Breast epithelium (tissue), 4 donors: ENCODE data around the gene FHIT. TPM values are rescaled to one million over a fixed set of nuclear protein-coding genes. Genes with fewer than 3 reads are reported as not detected.

ENCODE experiments used
- DNase-seq, 2 donors: peaks; one replicate each; pipeline ENCODE4 v3.0.0-alpha.2; 2019; ENCODE audit warnings: low spot score in 2 of 2
- H3K27ac ChIP-seq, 2 donors: fragments of 200-600 bp; sonication (generic) in 1 of 2; one replicate each; pipeline ENCODE4 v1.5.1; 2016 to 2019; ENCODE audit warnings: mild to moderate bottlenecking in 1 of 2
- H3K27me3 ChIP-seq, 2 donors: fragments of 200-600 bp; sonication (generic) in 1 of 2; one replicate each; pipeline versions ENCODE4 v1.5.1 to v1.6.0; 2017 to 2019; ENCODE audit warnings: control low read depth in 1 of 2, mild to moderate bottlenecking in 1 of 2
- H3K36me3 ChIP-seq: fragments of 200-600 bp; one replicate; pipeline ENCODE4 v1.5.1; 2019
- H3K4me1 ChIP-seq, 2 donors: fragments of 200-600 bp; sonication (generic); one replicate each; pipeline ENCODE4 v1.5.1; 2016 to 2019; ENCODE audit warnings: control low read depth in 1 of 2
- H3K4me3 ChIP-seq, 3 donors: fragments of 200-600 bp; sonication (generic); 1 replicate in 2 of 3; 2 replicates in 1 of 3; pipeline ENCODE4 v1.5.1; 2016 to 2019; ENCODE audit warnings: mild to moderate bottlenecking in 3 of 3, moderate library complexity in 2 of 3
- H3K9me3 ChIP-seq, 2 donors: fragments of 200-600 bp; sonication (generic) in 1 of 2; one replicate each; pipeline ENCODE4 v1.5.1; 2016 to 2019; ENCODE audit warnings: control low read depth in 1 of 2
- POLR2A ChIP-seq: fragments of 450-650 bp; IDR thresholded peaks from one replicate; pipeline ENCODE4 v1.6.1; 2016; ENCODE audit warnings: antibody characterized with exemption, mild to moderate bottlenecking, moderate library complexity
- POLR2AphosphoS5 ChIP-seq, 3 donors: sonication (generic); formaldehyde crosslinking; IDR thresholded peaks; one replicate each; pipeline ENCODE4 v1.6.1; 2017; ENCODE audit warnings: antibody characterized with exemption in 3 of 3
- intact Hi-C: fragments of 100-400 bp; cut with DNase I; formaldehyde crosslinking; loops from one replicate; pipeline ENCODE4 v1.15.1; 2023; ENCODE audit warnings: low total_unique reads
- total RNA-seq, 3 donors: library from RNA; depleted of rRNA; stranded (reverse); fragments of >200 nt; gene quantifications; one replicate each; pipeline ENCODE4 v1.1.0, GENCODE V29; 2016
- TF ChIP-seq, protein P1 (sequence below), 3 donors: fragments of 450-650 bp; IDR thresholded peaks; one replicate each; pipeline ENCODE4 v1.5.1; 2016 to 2017; ENCODE audit warnings: antibody characterized with exemption in 3 of 3, mild to moderate bottlenecking in 3 of 3, moderate library complexity in 3 of 3

Gene FHIT
- total RNA-seq, 3 donors from 2014 or later, result 9.0 to 19.2 (median 17.7) TPM

DNA sequence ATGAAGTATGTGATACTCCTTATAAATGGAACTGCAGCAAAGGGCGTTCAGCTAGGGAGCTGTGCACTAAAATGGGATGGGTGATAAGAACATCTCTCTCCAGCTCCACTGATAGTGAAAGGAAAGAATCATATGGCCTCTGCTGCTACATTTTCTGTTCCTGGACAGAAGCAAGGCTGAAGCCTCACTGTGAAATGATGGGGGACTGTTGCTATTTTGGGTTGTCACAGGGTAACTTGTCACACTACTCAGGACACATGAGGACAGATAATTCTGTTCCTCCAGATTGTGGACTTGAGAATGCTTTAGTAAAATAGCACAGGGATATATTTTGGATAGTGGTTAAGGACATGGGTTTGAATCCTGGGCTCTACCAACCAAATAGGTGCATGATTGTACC is 423.6 kb downstream of the FHIT start:
- Histone ChIP-seq H3K9me3 (no peaks in the 10 kb centered on the region), H3K36me3 (no peaks in the 10 kb centered on the region), H3K27me3 (no peaks in the 10 kb centered on the region), H3K27ac (no peak overlapping the region), H3K4me1 (no peaks in the 10 kb centered on the region), H3K4me3 (no peak overlapping the region)
- DNase-seq, result no peak
- intact Hi-C loops, result no loop called here
- TF ChIP-seq POLR2A (no peak), POLR2AphosphoS5 (IDR thresholded peaks at IDR 0.05) (no peak)
- TF ChIP-seq, protein P1, sequence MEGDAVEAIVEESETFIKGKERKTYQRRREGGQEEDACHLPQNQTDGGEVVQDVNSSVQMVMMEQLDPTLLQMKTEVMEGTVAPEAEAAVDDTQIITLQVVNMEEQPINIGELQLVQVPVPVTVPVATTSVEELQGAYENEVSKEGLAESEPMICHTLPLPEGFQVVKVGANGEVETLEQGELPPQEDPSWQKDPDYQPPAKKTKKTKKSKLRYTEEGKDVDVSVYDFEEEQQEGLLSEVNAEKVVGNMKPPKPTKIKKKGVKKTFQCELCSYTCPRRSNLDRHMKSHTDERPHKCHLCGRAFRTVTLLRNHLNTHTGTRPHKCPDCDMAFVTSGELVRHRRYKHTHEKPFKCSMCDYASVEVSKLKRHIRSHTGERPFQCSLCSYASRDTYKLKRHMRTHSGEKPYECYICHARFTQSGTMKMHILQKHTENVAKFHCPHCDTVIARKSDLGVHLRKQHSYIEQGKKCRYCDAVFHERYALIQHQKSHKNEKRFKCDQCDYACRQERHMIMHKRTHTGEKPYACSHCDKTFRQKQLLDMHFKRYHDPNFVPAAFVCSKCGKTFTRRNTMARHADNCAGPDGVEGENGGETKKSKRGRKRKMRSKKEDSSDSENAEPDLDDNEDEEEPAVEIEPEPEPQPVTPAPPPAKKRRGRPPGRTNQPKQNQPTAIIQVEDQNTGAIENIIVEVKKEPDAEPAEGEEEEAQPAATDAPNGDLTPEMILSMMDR (IDR thresholded peaks at IDR 0.05), result no peak

- Histone ChIP-seq H3K27me3 (no peaks in the 10 kb centered on the region), H3K36me3 (no peaks in the 10 kb centered on the region), H3K4me1 (no peaks in the 10 kb centered on the region), H3K9me3 (no peaks in the 10 kb centered on the region), H3K27ac (no peak overlapping the region), H3K4me3 (no peak overlapping the region)
- intact Hi-C loops, result no loop called here
- TF ChIP-seq POLR2A (no peak), POLR2AphosphoS5 (IDR thresholded peaks at IDR 0.05) (no peak)
- TF ChIP-seq, protein P1 (IDR thresholded peaks at IDR 0.05), result no peak
- no peak for DNase-seq
Observed at GRCh38 chr3:60826511-60826910, 424.7 kb downstream of the FHIT start.

- Histone ChIP-seq H3K4me1 (no peaks in the 10 kb centered on the region), H3K9me3 (no peaks in the 10 kb centered on the region), H3K36me3 (no peaks in the 10 kb centered on the region), H3K27ac (no peak overlapping the region), H3K4me3 (no peak overlapping the region), H3K27me3 (no peaks in the 10 kb centered on the region)
- no peak for DNase-seq
- intact Hi-C loops, result no loop called here
- TF ChIP-seq POLR2AphosphoS5 (IDR thresholded peaks at IDR 0.05), result no peak
- TF ChIP-seq POLR2A, result no peak
- TF ChIP-seq, protein P1 (IDR thresholded peaks at IDR 0.05), result no peak
Observed at GRCh38 chr3:60812502-60812901, 438.8 kb downstream of the FHIT start.

GRCh38 chr3:60810881-60811280 is 440.4 kb downstream of the FHIT start:
- Histone ChIP-seq H3K4me1 (no peaks in the 10 kb centered on the region), H3K36me3 (no peaks in the 10 kb centered on the region), H3K27me3 (no peaks in the 10 kb centered on the region), H3K4me3 (no peak overlapping the region), H3K27ac (no peak overlapping the region), H3K9me3 (no peaks in the 10 kb centered on the region)
- no peak for DNase-seq
- no peak for TF ChIP-seq POLR2AphosphoS5 (IDR thresholded peaks at IDR 0.05)
- TF ChIP-seq, protein P1 (IDR thresholded peaks at IDR 0.05), result no peak
- TF ChIP-seq POLR2A, result no peak
- intact Hi-C loops, result no loop called here

DNA sequence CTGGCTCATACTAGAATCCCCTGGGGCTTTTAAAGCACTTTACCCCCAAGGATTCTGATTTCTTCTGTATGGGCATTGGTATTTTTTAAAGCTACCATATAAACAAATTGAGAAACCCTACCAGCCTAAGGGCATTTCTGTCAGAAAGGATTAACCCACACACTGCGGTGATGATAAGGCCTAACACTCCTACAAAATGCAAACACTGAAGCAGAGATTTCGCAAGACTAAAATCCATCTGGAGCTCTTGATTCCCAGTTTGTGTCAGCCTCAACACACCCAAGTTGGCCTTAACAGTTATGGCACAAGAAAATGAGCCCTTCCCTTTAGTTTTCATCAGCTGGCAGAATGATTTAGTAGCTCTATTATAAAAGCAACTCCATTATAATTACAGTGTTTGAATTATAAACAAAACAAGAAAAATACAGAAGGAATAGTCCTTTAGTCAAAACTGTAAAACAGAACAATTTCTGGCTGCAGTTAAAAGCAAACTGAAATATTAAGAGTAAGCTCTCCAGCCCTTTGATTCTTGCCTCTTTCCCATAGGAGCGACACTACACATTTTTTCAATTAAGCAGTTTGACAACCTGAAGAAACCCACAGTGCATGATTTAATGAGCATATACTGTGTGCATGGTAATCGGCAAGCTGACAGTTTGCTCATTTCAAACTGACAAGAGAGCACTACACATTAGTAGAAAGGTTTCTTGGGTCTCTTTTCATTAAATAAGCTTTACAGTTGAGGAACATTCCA is 441.2 kb downstream of the FHIT start:
- no peaks in the 10 kb centered on the region for H3K4me1 ChIP-seq
- TF ChIP-seq, protein P1 (IDR thresholded peaks at IDR 0.05), result no peak
- TF ChIP-seq POLR2A, result no peak
- no peak for TF ChIP-seq POLR2AphosphoS5 (IDR thresholded peaks at IDR 0.05)
- no peak for DNase-seq
- no peak overlapping the region for H3K4me3 ChIP-seq
- no peak overlapping the region for H3K27ac ChIP-seq
- no peaks in the 10 kb centered on the region for H3K9me3 ChIP-seq
- H3K36me3 ChIP-seq, result no peaks in the 10 kb centered on the region
- no peaks in the 10 kb centered on the region for H3K27me3 ChIP-seq
- intact Hi-C loops, result no loop called here
